AG04450 (cell line): ENCODE results near the gene ZNF195. TPM values are rescaled to one million over a fixed set of nuclear protein-coding genes. Genes with fewer than 3 reads are reported as not detected.
"Not testable (repeated sequence)": the region's sequence is repeated elsewhere in the genome, so short reads cannot be mapped to it uniquely, and the experiment has no call there.

ENCODE experiments used
- CTCF ChIA-PET: fragments of 300-600, 350-600 bp; formaldehyde crosslinking; extraction: SDS; loops from one replicate; lab custom pipeline; 2022; ENCODE audit warnings: antibody characterized with exemption, inconsistent platforms; lab: Charles Lee
- POLR2A ChIA-PET: fragments of 350-600 bp; formaldehyde crosslinking; extraction: SDS; loops from one replicate; lab custom pipeline; 2021; ENCODE audit warnings: antibody characterized with exemption, inconsistent platforms; lab: Yijun Ruan, JAX
- DNase-seq: peaks from one replicate; pipeline ENCODE4 v3.0.0-alpha.2; 2011; ENCODE audit warnings: low read depth, low spot score
- H3K27ac ChIP-seq: one replicate; pipeline ENCODE4 v1.5.1; 2012; ENCODE audit warnings: low read depth, low read length, control low read depth
- H3K27me3 ChIP-seq: one replicate; pipeline ENCODE4 v1.6.0; 2012; ENCODE audit warnings: low read length; ENCODE audit not compliant: control insufficient read depth, insufficient read depth
- H3K4me3 ChIP-seq: 2 replicates; pipeline ENCODE4 v1.5.1; 2011; ENCODE audit warnings: mild to moderate bottlenecking, low read depth, low read length, control low read depth
- H3K9me3 ChIP-seq: 2 replicates; pipeline ENCODE4 v1.5.1; 2012; ENCODE audit warnings: low read length; ENCODE audit not compliant: control insufficient read depth, insufficient read depth
- polyA plus RNA-seq: library from polyadenylated mRNA; depleted of rRNA; stranded (reverse); fragments of >200 nt; gene quantifications from 2 replicates; pipeline ENCODE4 v1.2.3, GENCODE V29; 2011
- TF ChIP-seq, protein P1 (sequence below): IDR thresholded peaks from 2 replicates; pipeline ENCODE4 v1.5.1; 2011; ENCODE audit warnings: low read depth, low read length, control low read depth, inconsistent platforms

The ZNF195 gene
- polyA plus RNA-seq, 1 experiment: 14.5 TPM

DNA sequence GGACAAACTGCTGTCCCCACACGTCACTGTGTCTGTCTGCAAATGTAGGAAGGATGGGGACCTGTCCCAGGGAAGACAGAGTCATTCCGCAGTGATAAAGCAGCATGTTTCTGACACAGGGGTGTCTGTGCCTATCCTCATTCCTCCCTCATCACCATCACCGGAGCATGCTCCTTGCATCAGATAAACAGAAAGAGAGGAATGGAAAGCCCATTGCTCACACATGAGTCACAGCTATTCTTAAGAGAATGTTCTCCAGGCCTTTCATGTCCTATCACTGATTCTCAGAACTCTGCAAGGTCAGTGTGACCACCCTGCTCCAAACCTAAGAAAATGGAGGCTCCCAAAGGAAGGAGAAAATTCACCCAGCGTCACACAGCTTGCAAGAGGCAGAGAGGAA, 38.9 kb downstream of the ZNF195 start:
- no peak overlapping the region for H3K27ac ChIP-seq
- no peaks in the 10 kb centered on the region for H3K27me3 ChIP-seq
- POLR2A ChIA-PET: no interaction called here
- TF ChIP-seq, protein P1, sequence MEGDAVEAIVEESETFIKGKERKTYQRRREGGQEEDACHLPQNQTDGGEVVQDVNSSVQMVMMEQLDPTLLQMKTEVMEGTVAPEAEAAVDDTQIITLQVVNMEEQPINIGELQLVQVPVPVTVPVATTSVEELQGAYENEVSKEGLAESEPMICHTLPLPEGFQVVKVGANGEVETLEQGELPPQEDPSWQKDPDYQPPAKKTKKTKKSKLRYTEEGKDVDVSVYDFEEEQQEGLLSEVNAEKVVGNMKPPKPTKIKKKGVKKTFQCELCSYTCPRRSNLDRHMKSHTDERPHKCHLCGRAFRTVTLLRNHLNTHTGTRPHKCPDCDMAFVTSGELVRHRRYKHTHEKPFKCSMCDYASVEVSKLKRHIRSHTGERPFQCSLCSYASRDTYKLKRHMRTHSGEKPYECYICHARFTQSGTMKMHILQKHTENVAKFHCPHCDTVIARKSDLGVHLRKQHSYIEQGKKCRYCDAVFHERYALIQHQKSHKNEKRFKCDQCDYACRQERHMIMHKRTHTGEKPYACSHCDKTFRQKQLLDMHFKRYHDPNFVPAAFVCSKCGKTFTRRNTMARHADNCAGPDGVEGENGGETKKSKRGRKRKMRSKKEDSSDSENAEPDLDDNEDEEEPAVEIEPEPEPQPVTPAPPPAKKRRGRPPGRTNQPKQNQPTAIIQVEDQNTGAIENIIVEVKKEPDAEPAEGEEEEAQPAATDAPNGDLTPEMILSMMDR: no peak
- DNase-seq: peak; percentile 44
- CTCF ChIA-PET: interaction anchor here (1.1 kb wide), 1 partner anchor 68 kb away, joined by 3 read pairs; no protein-coding TSS in a partner anchor
- H3K4me3 ChIP-seq: no peak overlapping the region
- peaks cover 15% of the 10 kb centered on the region for H3K9me3 ChIP-seq

GRCh38 chr11:3339340-3339624, 39.7 kb downstream of the ZNF195 start:
- TF ChIP-seq, protein P1: no peak
- H3K27ac ChIP-seq: no peak overlapping the region
- H3K9me3 ChIP-seq: peaks cover 15% of the 10 kb centered on the region
- H3K27me3 ChIP-seq: no peaks in the 10 kb centered on the region
- no peak for DNase-seq
- ChIA-PET CTCF (no interaction called here), POLR2A (no interaction called here)
- no peak overlapping the region for H3K4me3 ChIP-seq

DNA sequence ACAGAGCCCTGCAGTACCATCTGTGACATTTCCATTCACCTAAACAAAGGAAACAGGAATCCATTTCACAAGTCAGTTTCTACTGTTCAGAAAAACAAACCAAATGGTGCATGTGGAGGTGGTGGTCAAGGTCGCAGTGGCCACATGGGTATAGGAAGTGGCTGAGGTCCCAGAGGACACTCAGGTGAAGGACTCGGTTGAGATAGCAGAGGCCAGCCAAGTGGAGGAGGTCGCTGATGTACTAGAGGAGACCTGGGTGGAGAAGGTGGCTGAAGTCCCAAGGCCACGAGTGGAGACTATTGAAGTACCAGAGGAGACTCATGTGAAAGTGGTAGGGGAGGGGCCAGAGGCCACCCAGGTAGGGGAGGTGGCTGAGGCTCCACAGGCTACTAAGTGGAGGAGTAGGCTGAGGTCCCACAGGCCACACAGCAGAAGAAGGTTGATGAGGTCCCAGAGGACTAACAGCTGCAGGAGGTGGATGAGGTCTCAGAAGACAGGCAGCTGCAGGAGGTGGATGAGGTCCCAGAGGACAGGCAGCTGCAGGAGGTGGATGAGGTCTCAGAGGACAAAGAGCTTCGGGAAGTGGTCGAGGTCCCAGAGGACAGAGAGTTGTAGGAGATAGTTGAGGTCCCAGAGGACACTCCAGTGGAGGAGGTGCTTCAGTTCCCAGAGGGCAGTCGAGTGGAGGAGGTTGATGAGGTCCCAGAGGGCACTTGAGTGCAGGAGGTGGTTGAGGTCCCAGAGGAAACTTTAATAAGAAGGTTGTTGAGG, 40.2 kb downstream of the ZNF195 start:
- Histone ChIP-seq H3K27ac (no peak overlapping the region), H3K4me3 (no peak overlapping the region), H3K27me3 (no peaks in the 10 kb centered on the region), H3K9me3 (peaks cover 15% of the 10 kb centered on the region)
- TF ChIP-seq, protein P1: no peak
- no peak for DNase-seq
- POLR2A ChIA-PET: no interaction called here
- CTCF ChIA-PET: no interaction called here

- H3K4me3 ChIP-seq, CTCF ChIA-PET, H3K27me3 ChIP-seq, H3K27ac ChIP-seq, POLR2A ChIA-PET, DNase-seq: not testable (repeated sequence)
- peaks cover 15% of the 10 kb centered on the region for H3K9me3 ChIP-seq
Observed at GRCh38 chr11:3336420-3336819, 42.5 kb downstream of the ZNF195 start.

GRCh38 chr11:3333157-3333556, 45.8 kb downstream of the ZNF195 start:
- H3K27me3 ChIP-seq, CTCF ChIA-PET, POLR2A ChIA-PET, H3K4me3 ChIP-seq, DNase-seq, H3K9me3 ChIP-seq, H3K27ac ChIP-seq: not testable (repeated sequence)

DNA sequence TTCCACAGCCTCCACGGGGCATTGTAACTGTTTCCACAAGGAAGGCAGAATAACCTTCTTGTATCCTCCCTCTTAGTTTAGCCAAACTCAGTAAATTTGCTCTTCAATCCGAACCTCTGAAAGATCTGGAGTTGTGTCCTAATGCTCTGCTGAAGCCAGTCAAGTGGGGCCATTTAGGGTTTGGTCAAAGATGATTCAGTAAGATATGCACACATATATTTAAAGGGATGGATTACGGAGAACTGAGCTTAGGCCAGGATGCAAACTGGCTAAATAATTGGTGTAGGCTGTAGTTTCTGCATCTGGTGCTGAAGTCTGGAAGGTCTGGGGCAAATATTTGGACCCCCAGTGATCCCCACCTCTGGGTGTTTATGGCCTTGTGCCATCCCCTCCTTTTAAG, 47.9 kb downstream of the ZNF195 start:
- H3K27me3 ChIP-seq, H3K4me3 ChIP-seq, H3K9me3 ChIP-seq, CTCF ChIA-PET, DNase-seq, H3K27ac ChIP-seq, POLR2A ChIA-PET: not testable (repeated sequence)

DNA sequence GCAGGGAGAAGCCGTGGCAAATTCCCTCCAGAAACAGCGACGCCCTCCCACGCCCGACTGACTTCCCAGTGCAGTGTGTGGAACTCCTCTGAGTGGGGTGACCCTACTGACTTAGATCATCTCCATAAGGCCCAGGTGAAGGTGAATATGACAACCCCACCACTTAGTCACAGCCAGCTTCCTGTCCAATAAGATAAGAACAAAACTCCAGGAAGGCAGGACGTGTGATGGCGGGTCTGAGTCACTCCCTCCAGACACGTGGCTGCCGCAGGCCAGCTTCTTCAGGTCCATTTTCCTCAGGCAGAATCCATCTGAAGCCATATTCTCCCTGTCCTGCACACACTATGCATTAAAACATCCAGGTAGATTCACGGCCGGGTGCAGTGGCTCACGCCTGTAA, 48.9 kb downstream of the ZNF195 start:
- H3K27ac ChIP-seq, H3K4me3 ChIP-seq, POLR2A ChIA-PET, CTCF ChIA-PET, H3K9me3 ChIP-seq, H3K27me3 ChIP-seq, DNase-seq: not testable (repeated sequence)

DNA sequence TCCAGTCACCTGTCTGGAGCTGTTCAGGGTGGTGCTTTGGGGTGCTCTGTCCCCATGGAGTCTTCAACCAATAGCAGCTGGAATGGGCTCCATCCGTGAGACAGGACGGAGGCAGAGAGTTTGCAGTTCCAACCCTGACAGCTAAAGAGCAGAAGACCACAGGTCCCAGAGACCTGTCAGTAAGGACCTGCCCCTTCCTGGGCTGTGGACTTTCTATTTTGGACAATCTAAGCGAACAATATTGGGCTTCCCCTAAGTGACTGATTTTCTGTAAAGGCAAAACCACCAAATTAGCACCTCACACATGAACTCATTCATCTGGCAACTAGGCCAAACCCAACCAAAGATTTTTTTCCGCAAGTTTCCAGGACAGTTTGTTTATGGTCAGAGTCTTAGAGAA, 50.4 kb downstream of the ZNF195 start:
- POLR2A ChIA-PET, H3K27ac ChIP-seq, H3K27me3 ChIP-seq, H3K4me3 ChIP-seq, H3K9me3 ChIP-seq, DNase-seq, CTCF ChIA-PET: not testable (repeated sequence)

GRCh38 chr11:3326450-3326849, 52.5 kb downstream of the ZNF195 start:
- POLR2A ChIA-PET, H3K9me3 ChIP-seq, H3K4me3 ChIP-seq, H3K27ac ChIP-seq, DNase-seq, H3K27me3 ChIP-seq, CTCF ChIA-PET: not testable (repeated sequence)
